Right renal pelvis (tissue), 4 donors: ENCODE results near the gene TUNAR. TPM values are rescaled to one million over a fixed set of nuclear protein-coding genes. Genes with fewer than 3 reads are reported as not detected.

ENCODE experiments used
- DNase-seq, 4 donors: peaks; one replicate each; pipeline ENCODE4 v3.0.0-alpha.2; 2013; ENCODE audit warnings: low read depth in 4 of 4, low spot score in 3 of 4, missing footprints in 1 of 4
- polyA plus RNA-seq, 4 donors: library from polyadenylated mRNA; unstranded; fragments of 120-200 nt; gene quantifications; one replicate each; pipeline ENCODE4 v1.2.1, GENCODE V29; 2013; ENCODE audit not compliant: insufficient read length in 4 of 4

The TUNAR gene
- polyA plus RNA-seq, 4 donors, result 0.29 to 1.5 (median 0.38) TPM

DNA sequence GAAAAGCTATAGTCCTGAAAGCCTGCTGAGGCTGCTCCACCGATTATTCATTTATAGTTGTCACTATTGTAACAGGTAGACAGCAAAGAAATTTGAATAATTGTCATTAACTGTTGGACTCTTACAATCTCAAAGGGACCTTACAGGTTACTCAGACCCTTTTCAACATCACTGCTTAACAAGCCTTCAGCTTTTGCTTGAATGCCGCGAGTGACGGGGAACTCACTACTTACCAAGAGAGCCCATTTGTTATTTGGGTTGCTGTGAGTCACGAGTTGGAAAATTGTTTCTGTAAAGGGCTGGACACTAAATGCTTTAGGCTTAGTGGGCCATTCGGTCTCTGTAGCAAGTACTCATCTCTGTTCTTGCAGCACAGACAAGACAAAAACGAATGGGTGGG lies 5.9 kb upstream of the TUNAR start:
- no peak for DNase-seq

DNA sequence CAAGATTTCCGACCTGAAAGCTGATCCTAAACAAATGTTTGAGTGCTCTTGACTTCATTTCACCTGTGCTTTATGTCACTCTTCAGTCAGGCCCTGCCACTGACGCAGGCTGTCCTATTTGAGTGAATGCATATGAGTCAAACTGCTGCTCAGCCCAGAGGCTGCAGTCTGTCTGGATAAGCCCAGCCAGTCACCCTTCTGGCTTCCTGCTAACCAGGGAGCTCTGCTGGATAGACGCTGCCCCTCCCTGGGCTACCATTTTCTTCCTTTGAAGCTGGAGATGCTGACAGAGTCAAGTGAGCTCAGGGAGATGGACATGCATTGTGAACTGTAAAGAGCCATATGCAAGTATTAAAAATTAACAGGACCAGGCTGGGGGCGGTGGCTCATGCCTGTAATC lies 5.1 kb upstream of the TUNAR start:
- no peak for DNase-seq

DNA sequence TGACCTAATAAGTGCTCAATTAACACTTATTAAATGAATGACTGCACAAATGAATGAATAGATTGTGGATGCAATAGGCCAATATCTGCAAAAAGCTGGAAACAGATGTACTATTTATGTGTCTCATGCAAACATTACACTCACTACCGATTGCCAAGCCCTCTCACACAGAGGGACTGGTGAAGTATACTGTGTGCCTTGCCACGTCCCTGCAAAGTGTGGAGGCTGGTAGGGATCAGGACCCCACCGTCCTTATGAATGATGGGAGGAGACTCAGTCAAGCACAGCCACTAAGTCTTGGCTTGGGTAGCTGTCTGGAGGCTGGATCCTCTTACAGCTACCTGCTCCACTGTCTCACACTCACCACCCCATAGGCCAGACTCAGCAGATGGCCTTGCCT lies 3.9 kb upstream of the TUNAR start:
- DNase-seq, result no peak

DNA sequence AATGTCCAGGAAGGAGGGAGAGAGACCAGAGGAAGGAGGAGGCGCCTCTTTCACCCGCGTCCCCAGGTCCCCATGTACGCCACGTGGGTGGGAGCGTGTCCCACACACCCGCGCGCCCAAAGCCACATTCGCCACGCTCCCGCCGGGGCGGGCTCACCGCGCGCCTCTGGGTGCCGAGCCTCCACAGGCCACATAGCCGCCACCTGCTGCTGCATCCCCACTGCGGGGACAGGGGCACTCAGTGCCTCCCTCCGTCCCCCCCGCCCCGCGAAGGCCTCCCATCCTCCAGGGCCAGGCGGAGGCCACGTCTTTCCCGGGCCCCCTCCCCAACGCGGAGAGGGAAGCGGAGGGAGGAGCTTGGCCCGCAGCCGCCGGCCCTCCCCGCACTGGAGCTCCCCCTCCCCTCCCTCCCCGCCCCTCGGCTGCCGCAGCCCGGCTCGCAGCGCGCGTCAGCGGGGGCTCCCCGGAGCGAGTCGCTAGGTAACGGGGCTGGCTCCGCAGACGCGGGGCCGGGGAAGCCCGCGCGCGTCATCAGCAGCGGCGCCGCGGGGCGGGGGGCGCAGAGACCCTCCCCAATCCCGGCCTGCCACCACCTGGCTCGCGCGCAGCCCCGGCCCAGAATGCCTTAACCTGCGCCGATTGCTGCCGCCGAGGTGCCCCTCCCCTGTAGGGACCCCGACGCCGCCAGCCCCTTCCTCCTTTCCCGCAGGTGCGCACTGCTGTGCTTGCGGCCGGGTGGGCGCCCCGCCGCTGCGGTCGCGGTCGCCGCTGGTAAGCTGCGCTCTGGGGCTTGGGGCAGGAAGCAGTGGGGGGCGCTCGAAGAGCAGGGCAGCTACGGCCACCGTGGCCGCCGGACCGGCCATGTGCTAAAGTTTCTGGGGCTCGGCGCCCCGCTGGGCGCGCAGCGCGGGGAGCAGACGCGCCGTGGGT lies 536 bp upstream of the TUNAR start:
- DNase-seq, result no peak

DNA sequence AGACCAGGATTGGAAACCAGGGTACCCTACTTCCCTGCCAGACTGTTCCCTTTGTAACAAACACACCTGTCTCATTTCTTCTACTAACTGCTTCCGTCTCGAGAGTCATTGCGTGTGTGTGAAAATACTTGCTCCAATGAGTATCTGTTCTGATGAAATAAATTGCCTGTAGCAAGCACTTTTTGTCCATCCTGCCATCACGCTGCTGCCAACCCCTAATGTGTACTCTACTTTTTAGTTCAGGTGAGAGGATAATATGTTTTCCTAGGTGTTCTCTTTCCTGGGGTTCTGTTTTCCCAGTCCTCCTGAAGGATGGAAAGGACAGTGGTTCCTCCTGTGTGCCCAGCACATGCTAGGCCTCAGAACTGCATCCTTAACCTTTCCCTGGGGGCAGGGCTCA lies 1.0 kb downstream of the TUNAR start:
- DNase-seq, result no peak

DNA sequence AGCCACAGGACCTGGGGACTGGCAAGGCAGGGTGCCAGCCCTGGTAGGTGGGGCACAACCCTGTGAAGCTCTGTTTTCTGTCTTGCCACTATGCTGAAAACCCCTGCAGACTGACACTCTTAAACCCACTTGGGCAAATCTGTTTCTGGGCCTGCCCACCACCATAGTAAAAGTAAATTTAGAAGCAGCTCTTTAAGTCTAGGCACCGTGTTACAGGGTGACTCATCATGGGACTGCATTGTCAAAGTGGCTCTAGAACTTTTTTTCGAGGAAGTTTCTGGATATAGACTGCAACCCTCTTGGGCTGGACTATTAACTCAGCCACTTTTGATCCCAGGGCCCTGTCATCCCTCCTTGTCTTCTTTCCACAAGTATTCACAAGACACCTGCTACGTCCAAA lies 7.7 kb downstream of the TUNAR start:
- DNase-seq, result no peak

DNA sequence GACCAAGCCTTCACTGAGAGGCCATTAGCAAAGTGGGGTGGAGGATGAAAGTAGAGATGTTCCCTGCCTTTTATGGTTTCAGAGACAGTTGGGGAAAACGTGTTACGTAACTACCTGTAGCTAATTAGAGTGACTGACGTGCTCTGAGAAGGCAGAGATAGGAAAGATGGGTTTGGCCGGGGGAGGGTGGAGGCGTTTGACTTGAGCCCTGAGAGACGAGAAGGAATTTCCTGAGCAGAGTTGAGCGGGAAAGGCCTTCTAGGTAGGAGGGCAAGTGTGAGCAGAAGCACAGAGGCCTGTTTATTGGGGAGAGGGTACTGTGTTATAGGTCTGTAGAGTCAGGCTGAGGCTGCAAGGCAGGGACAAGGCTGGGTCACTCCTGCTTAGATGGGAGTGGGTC lies 8.6 kb downstream of the TUNAR start:
- DNase-seq, result no peak

DNA sequence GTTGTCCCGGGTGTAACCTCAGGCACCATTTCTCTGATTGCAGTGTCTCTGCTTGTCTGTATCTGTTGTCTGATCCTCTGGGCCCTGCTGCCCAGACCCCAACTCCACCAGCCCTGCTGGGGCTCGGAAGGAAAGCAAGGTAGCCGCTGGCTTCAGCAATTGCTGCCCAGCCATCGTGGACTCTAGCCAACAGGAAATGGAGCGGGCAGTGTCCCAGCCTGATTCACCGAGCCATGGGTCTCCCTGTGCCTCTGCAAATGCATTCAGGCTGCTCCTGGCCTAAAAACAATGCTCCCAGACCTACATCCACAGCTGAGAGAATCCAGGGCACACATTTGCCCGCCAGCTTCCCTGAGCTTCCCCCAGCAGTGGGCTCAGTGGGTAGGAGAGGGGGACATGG lies 9.2 kb downstream of the TUNAR start:
- DNase-seq, result no peak

DNA sequence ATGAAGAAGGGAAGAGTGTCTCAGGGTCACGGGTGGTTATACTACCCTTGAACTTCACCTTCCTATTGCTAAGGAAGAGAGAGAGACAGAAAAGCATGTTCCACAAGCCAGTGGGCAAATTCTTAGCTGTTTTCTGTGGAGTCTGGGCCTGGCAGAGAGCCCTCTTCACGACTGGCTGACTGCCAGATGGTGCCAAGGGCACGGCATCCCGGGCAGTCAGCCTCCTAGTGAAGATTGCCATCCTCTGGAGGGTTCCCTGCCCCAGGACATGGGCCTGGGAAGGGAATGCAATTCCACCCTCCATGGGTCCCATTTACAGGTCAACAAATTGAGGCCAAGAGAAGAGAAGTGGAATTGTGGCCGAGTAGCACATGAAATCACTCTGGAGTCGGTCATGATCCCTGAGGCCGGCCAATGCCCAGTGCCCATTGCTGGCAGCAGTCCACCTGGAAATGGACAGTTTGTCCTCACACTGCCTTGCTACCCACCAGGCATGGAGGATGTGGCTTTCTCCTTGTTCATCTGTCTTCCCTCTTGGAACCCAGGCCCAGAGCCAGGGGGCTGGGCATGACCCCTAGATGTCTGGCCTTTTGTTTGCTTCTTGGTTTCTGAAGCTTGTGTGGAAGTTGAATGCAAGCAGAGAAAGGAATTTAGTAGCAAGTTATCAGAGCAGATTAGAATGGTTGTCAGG lies 9.9 kb downstream of the TUNAR start:
- no peak for DNase-seq

DNA sequence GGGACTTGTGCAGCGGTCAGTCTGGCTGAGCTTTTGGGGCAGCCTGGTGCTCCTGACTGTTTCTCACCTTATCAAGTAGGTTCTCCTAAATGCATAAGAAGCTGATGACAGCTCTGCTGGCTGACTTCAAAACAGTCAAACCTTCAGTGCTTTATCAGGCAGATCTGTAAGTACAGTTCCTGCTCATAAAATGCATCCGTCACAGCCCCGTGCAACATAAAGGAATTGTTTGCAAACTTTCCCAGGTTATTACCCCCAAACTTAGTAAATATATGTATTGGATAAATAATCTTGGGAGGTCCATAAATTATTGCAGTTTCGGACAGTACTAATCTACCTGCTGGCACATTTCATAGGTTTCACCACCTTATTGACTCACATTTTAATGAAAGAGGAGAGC lies 10.7 kb downstream of the TUNAR start:
- no peak for DNase-seq

DNA sequence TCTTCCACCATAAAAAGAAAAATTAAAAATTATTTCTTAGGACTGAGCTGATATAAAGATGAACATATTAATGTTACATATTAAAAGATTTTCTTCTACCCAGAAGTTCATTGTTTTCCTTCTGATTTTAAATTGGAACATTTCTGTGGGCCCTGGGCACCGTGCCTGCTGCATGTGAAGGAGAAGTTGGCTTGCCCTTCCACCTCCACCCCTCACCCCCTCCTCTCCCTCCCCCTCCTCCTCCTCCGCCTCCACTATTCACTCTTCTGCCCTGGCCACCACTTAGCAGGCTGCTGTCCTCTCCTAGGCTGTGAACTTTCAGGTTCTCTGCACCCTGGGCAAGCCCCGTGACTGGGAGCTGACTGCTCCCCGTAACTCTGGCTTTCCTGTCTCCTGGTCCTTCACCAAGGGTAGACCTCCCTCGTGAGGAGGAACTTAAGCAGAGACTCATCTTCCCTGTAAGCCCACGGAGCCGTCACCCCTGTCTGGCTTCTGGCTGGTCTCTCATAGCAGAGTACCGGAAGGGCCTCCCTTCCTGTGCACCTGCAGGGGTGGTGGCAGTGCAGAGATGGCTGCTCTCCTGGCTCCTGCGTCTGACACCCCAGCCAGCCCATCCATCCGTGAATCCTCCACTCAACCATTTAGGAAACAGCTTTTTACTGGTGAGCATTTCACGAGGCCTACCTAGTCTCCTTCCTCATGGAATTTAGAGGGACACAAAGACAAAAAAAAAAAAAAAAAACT lies 12.8 kb downstream of the TUNAR start:
- no peak for DNase-seq

DNA sequence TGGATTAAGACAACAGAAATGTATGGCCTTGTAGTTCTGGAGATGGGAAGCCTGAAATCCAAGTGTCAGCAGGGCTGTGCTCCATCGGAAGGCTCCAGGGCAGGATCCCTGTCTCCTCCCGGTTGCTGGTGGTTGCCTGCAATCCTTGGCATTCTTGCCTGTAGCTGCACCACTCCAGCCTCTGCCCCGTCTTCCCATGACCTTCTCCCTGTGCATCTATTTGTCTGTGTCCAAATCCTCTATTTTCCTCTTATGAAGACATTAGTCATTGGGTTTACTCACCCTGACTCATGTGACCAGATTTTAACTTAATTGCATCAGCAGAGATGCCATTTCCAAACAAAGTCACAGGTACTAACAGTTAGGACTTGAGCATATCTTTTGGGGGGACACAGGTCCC lies 15.1 kb downstream of the TUNAR start:
- no peak for DNase-seq

DNA sequence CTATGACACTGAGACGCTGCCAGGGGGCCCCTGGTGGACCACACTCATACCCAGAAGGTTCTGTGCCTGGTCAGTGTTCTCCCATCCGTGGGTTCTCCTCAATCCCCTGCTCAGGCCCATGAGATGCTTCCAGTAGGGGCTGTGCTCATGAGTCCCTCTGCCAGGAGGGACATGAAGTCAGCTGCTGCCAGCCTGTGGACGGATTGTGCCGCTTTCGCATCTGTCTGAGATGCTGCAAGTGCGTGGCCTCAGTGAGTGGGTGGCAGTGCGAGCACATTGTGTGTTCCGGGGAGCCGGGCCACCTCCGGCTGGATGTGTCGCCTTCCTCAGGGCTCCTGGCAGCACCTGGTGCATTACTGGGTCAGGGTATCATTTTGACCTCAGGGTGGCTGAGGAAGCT lies 15.5 kb downstream of the TUNAR start:
- DNase-seq, result no peak

DNA sequence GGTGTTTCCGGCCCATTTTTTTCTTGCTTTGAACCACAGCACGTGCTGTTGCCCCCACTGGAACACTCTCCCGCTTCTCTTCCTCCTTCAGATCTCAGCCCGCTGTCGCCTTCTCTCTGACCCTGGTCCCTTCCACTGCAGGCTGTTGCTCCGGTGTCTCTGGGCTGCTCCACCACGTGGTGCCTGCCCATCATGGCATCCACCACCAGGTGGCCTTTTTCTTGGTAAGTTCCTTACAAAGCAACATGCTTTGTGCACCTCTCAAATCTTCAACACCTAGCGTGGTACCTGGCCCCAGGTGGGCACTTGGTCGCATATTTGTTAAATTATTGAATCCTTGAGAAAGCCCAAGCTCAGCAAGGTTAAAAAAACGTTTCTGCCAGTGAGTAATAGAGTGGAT lies 19.1 kb downstream of the TUNAR start:
- DNase-seq, result no peak

DNA sequence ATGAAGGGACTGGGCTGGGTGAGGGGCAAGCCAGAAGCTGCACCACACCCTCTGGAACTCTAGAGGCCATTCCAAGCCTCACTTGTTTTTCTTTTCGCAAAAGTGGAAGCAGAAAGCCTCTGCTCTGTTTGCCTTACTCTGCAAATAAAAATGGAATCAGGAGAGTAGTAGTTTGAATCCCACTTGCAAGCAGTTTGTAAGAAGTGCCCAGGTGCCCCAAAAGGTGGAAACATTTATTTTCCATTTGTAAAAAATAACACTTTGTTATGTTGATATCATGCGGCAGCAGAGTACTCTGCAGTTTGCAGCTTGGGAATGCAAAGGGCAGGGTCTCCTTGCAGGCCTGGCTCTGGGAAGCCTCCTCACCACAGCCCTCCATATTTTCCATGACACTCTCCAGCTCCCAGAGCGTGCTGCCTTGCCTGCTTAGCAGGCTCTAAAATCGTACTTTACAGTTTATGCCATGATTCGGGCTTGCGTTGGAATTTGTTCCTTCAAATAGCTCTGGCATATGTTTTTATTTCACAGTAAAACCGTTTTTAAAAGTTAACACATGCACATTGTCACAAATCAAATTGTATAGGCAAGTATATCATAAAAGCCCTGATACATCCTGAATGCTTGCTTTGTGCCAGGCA lies 20.0 kb downstream of the TUNAR start:
- DNase-seq, result no peak

DNA sequence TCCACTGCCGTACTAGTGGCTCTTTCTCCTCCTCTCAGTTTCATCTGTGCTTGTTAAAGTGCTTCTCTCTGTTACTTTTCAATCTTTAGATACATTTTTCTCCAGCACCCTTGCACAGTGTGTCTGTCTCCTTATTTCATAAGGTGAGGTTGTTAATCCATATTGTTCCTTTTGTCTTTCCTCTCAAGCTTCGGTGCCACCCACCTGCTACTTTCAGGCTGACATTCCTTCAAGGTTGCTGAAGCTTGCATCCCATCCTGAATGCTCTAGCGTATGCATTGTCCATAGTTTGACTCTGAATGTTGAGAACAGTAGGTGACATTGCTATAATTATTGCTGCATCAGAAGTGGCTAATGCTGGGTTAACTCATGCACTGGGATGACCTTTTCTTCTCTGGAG lies 20.6 kb downstream of the TUNAR start:
- no peak for DNase-seq

DNA sequence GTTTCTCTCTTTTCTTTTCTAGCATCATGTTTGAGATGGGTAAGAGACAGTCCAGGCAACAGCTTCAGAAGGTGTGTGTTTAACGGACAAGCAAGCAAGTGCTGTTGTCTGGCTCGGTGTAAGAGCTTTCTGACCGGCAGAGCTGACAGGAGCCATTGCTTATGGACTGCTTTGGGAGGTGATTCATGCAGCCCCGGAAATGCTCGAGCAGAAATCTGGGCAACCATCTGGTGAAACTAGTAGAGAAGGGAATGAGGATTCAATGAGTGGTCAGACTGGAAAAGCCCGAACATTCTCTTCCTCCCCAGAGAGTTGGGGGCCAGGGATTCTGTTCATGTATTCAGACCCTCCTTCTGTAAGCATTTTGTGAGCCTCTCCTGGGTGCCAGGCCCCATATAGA lies 24.4 kb downstream of the TUNAR start:
- no peak for DNase-seq

DNA sequence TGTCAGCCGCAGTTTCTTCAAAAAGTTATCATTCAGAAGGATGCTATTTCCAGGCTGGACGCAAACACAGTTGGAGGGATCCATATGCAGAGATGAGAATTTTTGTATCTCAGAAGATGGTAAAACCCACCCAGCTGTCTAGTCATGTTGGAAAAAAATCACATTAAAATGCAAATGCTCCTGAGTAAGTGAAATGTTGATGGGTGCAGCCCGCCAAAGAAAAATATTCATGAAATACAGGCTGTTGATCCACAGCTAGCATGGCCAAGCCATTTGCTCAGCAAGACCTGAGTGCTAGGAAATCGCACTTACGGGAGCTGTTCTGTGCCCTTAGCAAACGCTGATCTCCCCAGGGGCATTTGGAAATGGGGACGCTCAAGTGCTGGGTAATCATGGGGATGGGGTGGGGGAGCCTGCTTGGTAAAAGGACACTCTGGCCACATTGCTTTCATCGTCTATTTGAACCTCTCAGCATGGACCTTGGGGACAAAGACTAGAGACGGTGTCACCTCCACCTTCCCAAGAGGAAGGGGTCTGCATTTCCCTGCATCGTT lies 25.7 kb downstream of the TUNAR start:
- DNase-seq, result no peak

DNA sequence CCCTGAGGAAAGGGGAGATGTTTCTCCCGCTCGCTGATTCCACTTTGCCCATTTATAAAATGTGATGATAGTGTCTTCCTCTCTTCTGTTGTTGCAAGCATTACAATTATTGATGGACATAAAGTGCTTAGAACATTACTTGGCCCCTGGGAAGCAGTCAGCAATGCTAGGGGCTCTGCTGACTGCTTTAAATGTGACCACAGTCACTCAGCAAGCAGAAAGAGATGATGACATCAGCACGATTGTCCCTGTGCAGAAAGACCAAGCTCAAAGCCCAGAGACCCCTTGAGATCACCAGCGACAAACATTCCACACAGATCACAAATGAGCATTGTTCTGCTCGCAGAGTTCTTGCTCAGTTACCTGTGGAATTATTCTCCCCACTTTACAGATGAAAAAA lies 26.5 kb downstream of the TUNAR start:
- DNase-seq, result no peak

DNA sequence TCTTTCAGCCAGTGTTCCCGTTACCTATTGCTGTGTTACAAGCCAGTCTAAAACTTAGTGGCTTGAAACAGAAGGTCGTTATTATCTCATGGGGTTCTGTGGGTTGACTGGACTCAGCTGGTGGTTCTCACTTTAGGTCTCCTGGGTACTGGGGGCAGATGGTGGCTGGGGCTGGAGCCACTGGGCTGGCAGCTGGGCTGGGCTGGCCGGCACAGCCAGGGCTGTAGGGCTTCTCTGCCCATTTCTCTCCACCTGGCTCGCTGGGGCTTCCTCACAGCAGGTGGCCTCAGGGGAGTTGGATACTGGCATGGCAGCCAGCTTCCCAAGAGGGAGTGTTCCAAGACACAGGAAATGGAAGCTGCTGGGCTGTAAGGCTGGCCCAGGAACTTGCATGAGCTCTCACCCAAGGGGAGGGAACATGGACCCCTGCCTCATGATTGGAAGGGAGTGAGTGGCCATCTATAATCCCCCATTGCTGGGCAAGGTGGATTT lies 27.0 kb downstream of the TUNAR start:
- no peak for DNase-seq

DNA sequence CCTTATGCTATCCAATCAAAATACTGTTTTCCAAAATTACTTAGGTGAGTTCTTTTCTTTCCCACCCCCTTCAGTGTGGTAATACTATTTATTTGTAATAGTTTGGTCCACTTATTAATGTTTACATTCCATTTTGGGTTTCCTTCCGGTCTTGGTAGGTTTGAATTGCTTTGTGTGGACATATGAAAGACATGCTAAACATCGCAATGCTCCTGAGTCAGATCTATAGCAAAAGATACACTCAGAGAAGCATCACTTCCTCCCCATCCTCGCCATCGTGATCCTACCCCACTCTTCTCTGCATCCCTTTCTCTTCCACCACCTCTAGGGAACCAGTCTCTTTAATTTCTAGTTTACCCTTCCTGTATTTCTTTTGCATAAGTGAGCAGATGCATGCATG lies 30.0 kb downstream of the TUNAR start:
- DNase-seq, result no peak
